Psoas muscle (tissue), 8 donors: Measurements from ENCODE around the gene TRDMT1. TPM values are rescaled to one million over a fixed set of nuclear protein-coding genes. Genes with fewer than 3 reads are reported as not detected.

ENCODE experiments used
- ATAC-seq, 4 donors: fragments of 200-7000 bp; cut with Tn5 transposase; one replicate each; pipeline ENCODE4 v1.9.1; 2020; ENCODE audit warnings: moderate library complexity in 3 of 4, mild to moderate bottlenecking in 2 of 4
- DNase-seq, 2 donors: peaks; one replicate each; pipeline ENCODE4 v3.0.0-alpha.2; 2020
- H3K27ac ChIP-seq: fragments of 200-600 bp; one replicate; pipeline ENCODE4 v1.8.0; 2022
- H3K27me3 ChIP-seq, 3 donors: fragments of 200-600 bp in 1 of 3; one replicate each; pipeline versions ENCODE4 v1.6.1 to v1.8.0; 2013 to 2022; ENCODE audit warnings: low read length in 2 of 3, mild to moderate bottlenecking in 2 of 3, moderate library complexity in 1 of 3; ENCODE audit not compliant: insufficient read depth in 3 of 3
- H3K36me3 ChIP-seq, 2 donors: fragments of 200-600 bp in 1 of 2; one replicate each; pipeline versions ENCODE4 v1.6.1 to v1.8.0; 2013 to 2022; ENCODE audit warnings: low read depth in 1 of 2, mild to moderate bottlenecking in 1 of 2, moderate library complexity in 1 of 2; ENCODE audit not compliant: insufficient read depth in 1 of 2
- H3K4me1 ChIP-seq: fragments of 200-600 bp; one replicate; pipeline ENCODE4 v1.8.0; 2022
- H3K4me3 ChIP-seq: fragments of 200-600 bp; one replicate; pipeline ENCODE4 v1.8.0; 2022; ENCODE audit warnings: mild to moderate bottlenecking
- H3K9me3 ChIP-seq: fragments of 200-600 bp; one replicate; pipeline ENCODE4 v1.8.0; 2022
- CTCF ChIP-seq: fragments of 200-600 bp; IDR thresholded peaks from one replicate; pipeline ENCODE4 v1.8.0; 2022; ENCODE audit warnings: antibody characterized with exemption
- WGBS, 3 donors: extraction: QIAGEN DNeasy Blood & Tissue Kit; methylation state at CpG; one replicate each; pipeline versions ENCODE4 v1.1.6 to v1.1.7; 2013; 5-methylcytosine and 5-hydroxymethylcytosine counted together
- intact Hi-C, 2 donors: fragments of 100-400 bp; cut with DNase I; formaldehyde crosslinking; loops; one replicate each; pipeline versions ENCODE4 v1.11.0 to v1.14.2; 2022
- polyA plus RNA-seq, 3 donors: library from polyadenylated mRNA; stranded (reverse); fragments of 200-250 nt; gene quantifications; one replicate each; pipeline ENCODE4 v1.2.3, GENCODE V29; 2013
- total RNA-seq, 4 donors: library from RNA; stranded (reverse); fragmentation: NEBNext Ultra II Directional in 2 of 4; extraction: Animal tissue kit (Norgen Biotek cat#: 25700) in 2 of 4; gene quantifications; one replicate each; pipeline versions ENCODE4 v1.2.1 to v1.2.4, GENCODE V29; 2021 to 2023
- donor health status: healthy with polysubstance abuse.
- donor health status: DM: no; HTN: no; CAD: no; lungs with moderate emphysema.
- donor health status: Bipolar disorder and iron deficiency.
- donor health status: healthy.
- donor health status: DM: yes; HTN: yes; CAD: no.
- donor health status: DM: no; HTN: no; CAD: no.
- donor health status: DM: no; HTN: no; CAD: no.
- donor health status: DM: yes; HTN: yes; CAD: no.

Gene TRDMT1
- total and polyA plus RNA-seq, 7 donors, result 0.49 to 2.7 (median 2.3) TPM

DNA sequence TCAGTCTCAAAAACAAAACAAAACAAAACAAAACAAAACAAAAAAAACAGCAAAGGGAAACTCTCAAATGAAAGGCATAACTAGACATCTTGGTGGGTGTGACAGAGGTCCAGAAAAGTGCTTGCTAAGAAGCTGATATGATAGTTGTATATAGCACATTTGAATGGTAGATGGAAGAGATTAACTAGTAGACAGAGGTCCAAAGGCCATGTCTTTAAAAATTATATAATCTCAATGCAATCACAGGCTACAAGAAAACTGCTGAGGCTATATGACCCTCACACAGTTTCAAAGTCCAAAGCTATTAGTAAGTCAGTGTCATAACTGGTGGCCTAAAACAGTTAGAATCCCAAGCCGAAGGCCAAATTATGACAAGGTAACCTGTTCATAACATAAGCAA, 56.2 kb downstream of the TRDMT1 start:
- H3K9me3 ChIP-seq, result no peaks in the 10 kb centered on the region
- 96 to 100% (median 96%) methylated on average over 1 of the region's 1 CpG for WGBS, 3 donors
- ATAC-seq (no peak), DNase-seq (no peak)
- no peaks in the 10 kb centered on the region for H3K27me3 ChIP-seq
- no peak for TF ChIP-seq CTCF
- H3K4me3 ChIP-seq, result no peak overlapping the region
- no peaks in the 10 kb centered on the region for H3K4me1 ChIP-seq
- no peak overlapping the region for H3K27ac ChIP-seq
- no peaks in the 10 kb centered on the region for H3K36me3 ChIP-seq
- intact Hi-C loops, result no loop called here

- H3K36me3 ChIP-seq, result no peaks in the 10 kb centered on the region
- H3K4me3 ChIP-seq, result no peak overlapping the region
- H3K4me1 ChIP-seq, result no peaks in the 10 kb centered on the region
- no peaks in the 10 kb centered on the region for H3K9me3 ChIP-seq
- intact Hi-C loops, result no loop called here
- H3K27me3 ChIP-seq, result no peaks in the 10 kb centered on the region
- 85 to 86% (median 86%) methylated on average over 5 of the region's 5 CpGs for WGBS, 3 donors
- TF ChIP-seq CTCF, result no peak
- no peak for ATAC-seq
- H3K27ac ChIP-seq, result no peak overlapping the region
- DNase-seq, result no peak
These were observed 56.7 kb downstream of the TRDMT1 start for GRCh38 chr10:17144757-17145156.

GRCh38 chr10:17144032-17144431, 57.4 kb downstream of the TRDMT1 start:
- DNase-seq (no peak), ATAC-seq (no peak)
- no peak overlapping the region for H3K4me3 ChIP-seq
- H3K9me3 ChIP-seq, result no peaks in the 10 kb centered on the region
- intact Hi-C loops, result no loop called here
- TF ChIP-seq CTCF, result no peak
- 96 to 100% (median 99%) methylated on average over 2 of the region's 2 CpGs for WGBS, 3 donors
- no peaks in the 10 kb centered on the region for H3K4me1 ChIP-seq
- no peak overlapping the region for H3K27ac ChIP-seq
- H3K36me3 ChIP-seq, result no peaks in the 10 kb centered on the region
- H3K27me3 ChIP-seq, result no peaks in the 10 kb centered on the region

DNA sequence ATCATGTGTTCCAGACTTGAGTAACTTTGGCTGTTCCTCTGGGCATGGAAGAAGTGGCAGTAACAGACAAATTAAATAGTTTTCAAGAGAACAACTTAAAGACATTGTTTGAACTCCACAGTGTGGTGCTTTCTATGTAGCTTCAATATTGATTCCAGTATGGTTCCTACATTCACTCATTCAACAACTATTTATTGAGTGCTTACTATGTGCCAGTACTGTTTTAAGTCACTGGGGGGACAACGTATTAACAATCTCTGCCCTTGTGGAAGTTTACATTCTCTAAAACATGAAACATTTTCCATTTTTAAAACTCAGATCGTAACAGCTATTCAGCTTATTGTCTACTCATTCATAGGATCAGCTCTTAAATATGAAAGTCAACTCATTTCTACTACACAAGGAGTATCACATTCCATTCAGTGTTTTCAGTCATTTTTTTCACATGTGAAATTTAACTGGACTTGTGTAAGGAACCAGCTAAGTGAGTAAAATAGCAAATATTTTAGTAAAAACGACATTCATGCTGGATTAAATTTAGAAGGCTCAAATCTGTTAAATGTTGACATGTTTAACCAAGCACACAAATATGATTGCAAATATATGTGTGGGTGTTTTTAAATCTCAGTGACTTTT, 58.3 kb downstream of the TRDMT1 start:
- intact Hi-C loops, result no loop called here
- Histone ChIP-seq H3K36me3 (no peaks in the 10 kb centered on the region), H3K4me1 (no peaks in the 10 kb centered on the region), H3K27ac (no peak overlapping the region), H3K4me3 (no peak overlapping the region), H3K9me3 (no peaks in the 10 kb centered on the region), H3K27me3 (peaks cover 0 to 3% (median 0%) of the 10 kb centered on the region in 3 donors)
- ATAC-seq (no peak), DNase-seq (no peak)
- TF ChIP-seq CTCF, result no peak
- 84 to 86% (median 85%) methylated on average over 3 of the region's 3 CpGs for WGBS, 3 donors
